CD8-positive, alpha-beta memory T cell (primary cell): ENCODE results near the gene GRHL1. TPM values are rescaled to one million over a fixed set of nuclear protein-coding genes. Genes with fewer than 3 reads are reported as not detected.

ENCODE experiments used
- CTCF ChIA-PET: fragments of 350-600 bp; sonication (Branson Sonifier 250); formaldehyde crosslinking; loops from one replicate; lab custom pipeline; 2021; ENCODE audit warnings: antibody characterized with exemption; lab: Charles Lee
- POLR2A ChIA-PET: fragments of 350-600 bp; sonication (Branson Sonifier 250); formaldehyde crosslinking; loops from one replicate; lab custom pipeline; 2021; ENCODE audit warnings: antibody characterized with exemption; lab: Charles Lee
- DNase-seq, 5 donors: peaks; one replicate each; pipeline versions ENCODE4 v3.0.0 to v3.0.0-alpha.2; 2020 to 2022; ENCODE audit warnings: mixed read lengths in 1 of 5
- H3K27ac ChIP-seq: one replicate; pipeline ENCODE4 v1.7.0; 2013; ENCODE audit warnings: low read depth, mild to moderate bottlenecking, low read length, moderate library complexity
- H3K27me3 ChIP-seq: 2 replicates; pipeline ENCODE4 v1.7.0; 2013; ENCODE audit warnings: low read length, mild to moderate bottlenecking; ENCODE audit not compliant: insufficient read depth, poor library complexity, severe bottlenecking
- H3K36me3 ChIP-seq: 2 replicates; pipeline ENCODE4 v1.7.0; 2013; ENCODE audit warnings: mild to moderate bottlenecking, low read length, moderate library complexity; ENCODE audit not compliant: insufficient read depth
- H3K4me1 ChIP-seq: 2 replicates; pipeline ENCODE4 v1.7.0; 2013; ENCODE audit warnings: mild to moderate bottlenecking, low read length, moderate library complexity; ENCODE audit not compliant: insufficient read depth
- H3K4me3 ChIP-seq: 2 replicates; pipeline ENCODE4 v1.7.0; 2013; ENCODE audit warnings: mild to moderate bottlenecking, low read length
- H3K9me3 ChIP-seq: 2 replicates; pipeline ENCODE4 v1.7.0; 2013; ENCODE audit warnings: mild to moderate bottlenecking, low read length
- H3K27ac Mint-ChIP-seq, 8 donors: one replicate each; pipeline ENCODE4 v1.8.0; 2020 to 2021; ENCODE audit warnings: mixed read lengths in 8 of 8, mild to moderate bottlenecking in 6 of 8, inconsistent platforms in 3 of 8, moderate library complexity in 3 of 8
- H3K27me3 Mint-ChIP-seq, 2 donors: one replicate each; pipeline ENCODE4 v1.8.0; 2020 to 2021; ENCODE audit warnings: mixed read lengths in 2 of 2, mild to moderate bottlenecking in 1 of 2, moderate library complexity in 1 of 2
- H3K36me3 Mint-ChIP-seq, 3 donors: one replicate each; pipeline ENCODE4 v1.8.0; 2020 to 2021; ENCODE audit warnings: mixed read lengths in 3 of 3, inconsistent platforms in 1 of 3, mild to moderate bottlenecking in 1 of 3
- H3K4me1 Mint-ChIP-seq, 3 donors: one replicate each; pipeline ENCODE4 v1.8.0; 2020 to 2021; ENCODE audit warnings: mixed read lengths in 3 of 3, inconsistent platforms in 1 of 3, mild to moderate bottlenecking in 1 of 3
- H3K4me3 Mint-ChIP-seq, 7 donors: one replicate each; pipeline ENCODE4 v1.8.0; 2020 to 2021; ENCODE audit warnings: mixed read lengths in 7 of 7, mild to moderate bottlenecking in 6 of 7, moderate library complexity in 4 of 7, inconsistent platforms in 2 of 7
- H3K9me3 Mint-ChIP-seq, 5 donors: one replicate each; pipeline ENCODE4 v1.8.0; 2020 to 2022; ENCODE audit warnings: mixed read lengths in 5 of 5, mild to moderate bottlenecking in 3 of 5, moderate library complexity in 2 of 5, inconsistent platforms in 1 of 5
- polyA plus RNA-seq: library from polyadenylated mRNA; unstranded; fragments of 300-500 nt; fragmentation: Illumina TruSeq; gene quantifications from one replicate; pipeline ENCODE4 v1.2.3, GENCODE V29; 2021
- total RNA-seq, 2 experiments: library from RNA; stranded (reverse); gene quantifications; one replicate each; pipeline ENCODE4 v1.2.3, GENCODE V29; 2021

The GRHL1 gene
- total and polyA plus RNA-seq, 3 experiments from 2014 or later = 0.12 to 0.93 (median 0.88) TPM

GRCh38 chr2:9993488-9994165 lies 42.1 kb downstream of the GRHL1 start:
- H3K4me3 Mint-ChIP-seq = no peak overlapping the region
- ChIA-PET CTCF (interaction anchor here (3.6 kb wide), 1 partner anchor 9 kb away, joined by 22 read pairs; no protein-coding TSS in a partner anchor), POLR2A (no interaction called here)
- H3K36me3 Mint-ChIP-seq = peaks cover 0 to 1% (median 0%) of the 10 kb centered on the region in 3 donors
- H3K36me3 ChIP-seq = no peaks in the 10 kb centered on the region
- no peaks in the 10 kb centered on the region for H3K9me3 ChIP-seq
- no peaks in the 10 kb centered on the region for H3K4me1 Mint-ChIP-seq
- H3K27me3 ChIP-seq = no peaks in the 10 kb centered on the region
- no peak overlapping the region for H3K27ac Mint-ChIP-seq
- no peaks in the 10 kb centered on the region for H3K9me3 Mint-ChIP-seq
- no peak overlapping the region for H3K27ac ChIP-seq
- H3K4me3 ChIP-seq = no peak overlapping the region
- H3K4me1 ChIP-seq = no peaks in the 10 kb centered on the region
- DNase-seq = no peak
- peaks cover 0 to 1% of the 10 kb centered on the region in 2 donors for H3K27me3 Mint-ChIP-seq

GRCh38 chr2:9994462-9994861 lies 43.0 kb downstream of the GRHL1 start:
- no peak for DNase-seq
- POLR2A ChIA-PET = no interaction called here
- Mint-ChIP-seq H3K4me1 (no peaks in the 10 kb centered on the region), H3K27ac (no peak overlapping the region), H3K4me3 (no peak overlapping the region), H3K9me3 (no peaks in the 10 kb centered on the region), H3K36me3 (peaks cover 0 to 1% (median 0%) of the 10 kb centered on the region in 3 donors), H3K27me3 (peaks cover 0 to 1% of the 10 kb centered on the region in 2 donors)
- H3K36me3 ChIP-seq = no peaks in the 10 kb centered on the region
- H3K9me3 ChIP-seq = no peaks in the 10 kb centered on the region
- no peaks in the 10 kb centered on the region for H3K4me1 ChIP-seq
- CTCF ChIA-PET = interaction anchor here (3.6 kb wide), 1 partner anchor 10 kb away, joined by 22 read pairs; no protein-coding TSS in a partner anchor
- H3K27me3 ChIP-seq = no peaks in the 10 kb centered on the region
- no peak overlapping the region for H3K4me3 ChIP-seq
- no peak overlapping the region for H3K27ac ChIP-seq

- no peaks in the 10 kb centered on the region for H3K4me1 Mint-ChIP-seq
- ChIA-PET POLR2A (no interaction called here), CTCF (interaction anchor here (3.6 kb wide), 1 partner anchor 11 kb away, joined by 22 read pairs; no protein-coding TSS in a partner anchor)
- H3K36me3 ChIP-seq = no peaks in the 10 kb centered on the region
- H3K9me3 Mint-ChIP-seq = no peaks in the 10 kb centered on the region
- H3K36me3 Mint-ChIP-seq = peaks cover 0 to 1% (median 0%) of the 10 kb centered on the region in 3 donors
- no peaks in the 10 kb centered on the region for H3K9me3 ChIP-seq
- H3K4me1 ChIP-seq = no peaks in the 10 kb centered on the region
- H3K27me3 Mint-ChIP-seq = peaks cover 0 to 1% of the 10 kb centered on the region in 2 donors
- no peak for DNase-seq
- H3K4me3 Mint-ChIP-seq = no peak overlapping the region
- no peak overlapping the region for H3K27ac ChIP-seq
- no peak overlapping the region for H3K4me3 ChIP-seq
- no peaks in the 10 kb centered on the region for H3K27me3 ChIP-seq
- peak overlapping the region in 1 of 8 donors; percentile 23 for H3K27ac Mint-ChIP-seq
Measured at GRCh38 chr2:9995059-9995458, 43.6 kb downstream of the GRHL1 start.

GRCh38 chr2:9996321-9996720 lies 44.8 kb downstream of the GRHL1 start:
- no peaks in the 10 kb centered on the region for H3K36me3 ChIP-seq
- Mint-ChIP-seq H3K9me3 (no peaks in the 10 kb centered on the region), H3K27ac (no peak overlapping the region), H3K27me3 (no peaks in the 10 kb centered on the region), H3K36me3 (no peaks in the 10 kb centered on the region), H3K4me3 (no peak overlapping the region), H3K4me1 (no peaks in the 10 kb centered on the region)
- POLR2A ChIA-PET = no interaction called here
- DNase-seq = no peak
- no peak overlapping the region for H3K27ac ChIP-seq
- no peak overlapping the region for H3K4me3 ChIP-seq
- CTCF ChIA-PET = interaction anchor here (1.0 to 3.6 kb wide), 3 partner anchors 10 to 52 kb away, joined by 3 to 22 read pairs (median 4); no protein-coding TSS in a partner anchor
- H3K27me3 ChIP-seq = no peaks in the 10 kb centered on the region
- no peaks in the 10 kb centered on the region for H3K4me1 ChIP-seq
- H3K9me3 ChIP-seq = no peaks in the 10 kb centered on the region

GRCh38 chr2:9997936-9998335 lies 46.4 kb downstream of the GRHL1 start:
- POLR2A ChIA-PET = no interaction called here
- H3K27ac Mint-ChIP-seq = no peak overlapping the region

GRCh38 chr2:9998916-9999654 lies 47.6 kb downstream of the GRHL1 start:
- H3K36me3 ChIP-seq = no peaks in the 10 kb centered on the region
- no peaks in the 10 kb centered on the region for H3K9me3 Mint-ChIP-seq
- no peak overlapping the region for H3K4me3 Mint-ChIP-seq
- H3K27me3 ChIP-seq = no peaks in the 10 kb centered on the region
- peak overlapping the region in 1 of 8 donors; percentile 2 for H3K27ac Mint-ChIP-seq
- DNase-seq = no peak
- H3K27ac ChIP-seq = no peak overlapping the region
- CTCF ChIA-PET = interaction anchor here (3.7 kb wide), 1 partner anchor 14 kb away, joined by 14 read pairs; no protein-coding TSS in a partner anchor
- H3K4me3 ChIP-seq = no peak overlapping the region
- no peaks in the 10 kb centered on the region for H3K4me1 ChIP-seq
- POLR2A ChIA-PET = no interaction called here
- H3K27me3 Mint-ChIP-seq = peaks cover 0 to under 1% of the 10 kb centered on the region in 2 donors
- no peaks in the 10 kb centered on the region for H3K9me3 ChIP-seq
- no peaks in the 10 kb centered on the region for H3K36me3 Mint-ChIP-seq
- no peaks in the 10 kb centered on the region for H3K4me1 Mint-ChIP-seq

More at GRCh38 chr2:9997936-9998335, 46.4 kb downstream of the GRHL1 start:
- Mint-ChIP-seq H3K36me3 (no peaks in the 10 kb centered on the region), H3K27me3 (no peaks in the 10 kb centered on the region), H3K4me1 (no peaks in the 10 kb centered on the region), H3K9me3 (no peaks in the 10 kb centered on the region), H3K4me3 (no peak overlapping the region)
- CTCF ChIA-PET = interaction anchor here (1.0 kb wide), 1 partner anchor 14 kb away, joined by 4 read pairs; no protein-coding TSS in a partner anchor
- no peak for DNase-seq
- no peak overlapping the region for H3K4me3 ChIP-seq
- H3K4me1 ChIP-seq = no peaks in the 10 kb centered on the region
- no peaks in the 10 kb centered on the region for H3K27me3 ChIP-seq
- no peak overlapping the region for H3K27ac ChIP-seq
- no peaks in the 10 kb centered on the region for H3K9me3 ChIP-seq
- H3K36me3 ChIP-seq = no peaks in the 10 kb centered on the region

GRCh38 chr2:9999693-10000092 lies 48.2 kb downstream of the GRHL1 start:
- Histone ChIP-seq H3K27ac (no peak overlapping the region), H3K36me3 (no peaks in the 10 kb centered on the region), H3K4me3 (no peak overlapping the region), H3K4me1 (no peaks in the 10 kb centered on the region), H3K9me3 (no peaks in the 10 kb centered on the region), H3K27me3 (no peaks in the 10 kb centered on the region)
- Mint-ChIP-seq H3K36me3 (no peaks in the 10 kb centered on the region), H3K27me3 (peaks cover 0 to 3% of the 10 kb centered on the region in 2 donors), H3K9me3 (no peaks in the 10 kb centered on the region), H3K4me1 (no peaks in the 10 kb centered on the region), H3K27ac (no peak overlapping the region), H3K4me3 (no peak overlapping the region)
- CTCF ChIA-PET = interaction anchor here (3.7 kb wide), 1 partner anchor 15 kb away, joined by 14 read pairs; no protein-coding TSS in a partner anchor
- POLR2A ChIA-PET = no interaction called here
- DNase-seq = no peak

GRCh38 chr2:10000541-10000940 lies 49.0 kb downstream of the GRHL1 start:
- Mint-ChIP-seq H3K4me1 (no peaks in the 10 kb centered on the region), H3K27me3 (peaks cover 1 to 6% of the 10 kb centered on the region in 2 donors), H3K36me3 (no peaks in the 10 kb centered on the region), H3K9me3 (no peaks in the 10 kb centered on the region), H3K4me3 (no peak overlapping the region), H3K27ac (no peak overlapping the region)
- Histone ChIP-seq H3K4me1 (no peaks in the 10 kb centered on the region), H3K9me3 (no peaks in the 10 kb centered on the region), H3K27ac (no peak overlapping the region), H3K27me3 (no peaks in the 10 kb centered on the region), H3K36me3 (no peaks in the 10 kb centered on the region), H3K4me3 (no peak overlapping the region)
- ChIA-PET CTCF (interaction anchor here (3.7 kb wide), 1 partner anchor 16 kb away, joined by 14 read pairs; no protein-coding TSS in a partner anchor), POLR2A (no interaction called here)
- no peak for DNase-seq
